ENCODE data around the gene RFWD3.

- TF ChIP-seq CTCF (IDR thresholded peaks at IDR 0.05) = no peak
- no peak for TF ChIP-seq POLR2A (IDR thresholded peaks at IDR 0.05)
- TF ChIP-seq POLR2AphosphoS5 (IDR thresholded peaks at IDR 0.05) = no peak
Observed at GRCh38 chr16:74603848-74604247, 62.8 kb downstream of the RFWD3 start.
